Subcutaneous adipose tissue (tissue), 4 donors: ENCODE results near the gene KDM4B. TPM values are rescaled to one million over a fixed set of nuclear protein-coding genes. Genes with fewer than 3 reads are reported as not detected.

Source experiments
- total RNA-seq, 4 donors: library from RNA; depleted of rRNA; stranded (reverse); fragments of >200 nt; gene quantifications; one replicate each; pipeline ENCODE4 v1.1.0, GENCODE V29; 2016
- TF ChIP-seq, protein P1 (sequence below): fragments of 450-650 bp; IDR thresholded peaks from one replicate; pipeline ENCODE4 v1.5.1; 2016; ENCODE audit warnings: low read depth, mild to moderate bottlenecking, control low read depth, antibody characterized with exemption, moderate library complexity

Gene KDM4B
- total RNA-seq, 4 donors from 2014 or later: 19.4 to 56.1 (median 28.5) TPM

DNA sequence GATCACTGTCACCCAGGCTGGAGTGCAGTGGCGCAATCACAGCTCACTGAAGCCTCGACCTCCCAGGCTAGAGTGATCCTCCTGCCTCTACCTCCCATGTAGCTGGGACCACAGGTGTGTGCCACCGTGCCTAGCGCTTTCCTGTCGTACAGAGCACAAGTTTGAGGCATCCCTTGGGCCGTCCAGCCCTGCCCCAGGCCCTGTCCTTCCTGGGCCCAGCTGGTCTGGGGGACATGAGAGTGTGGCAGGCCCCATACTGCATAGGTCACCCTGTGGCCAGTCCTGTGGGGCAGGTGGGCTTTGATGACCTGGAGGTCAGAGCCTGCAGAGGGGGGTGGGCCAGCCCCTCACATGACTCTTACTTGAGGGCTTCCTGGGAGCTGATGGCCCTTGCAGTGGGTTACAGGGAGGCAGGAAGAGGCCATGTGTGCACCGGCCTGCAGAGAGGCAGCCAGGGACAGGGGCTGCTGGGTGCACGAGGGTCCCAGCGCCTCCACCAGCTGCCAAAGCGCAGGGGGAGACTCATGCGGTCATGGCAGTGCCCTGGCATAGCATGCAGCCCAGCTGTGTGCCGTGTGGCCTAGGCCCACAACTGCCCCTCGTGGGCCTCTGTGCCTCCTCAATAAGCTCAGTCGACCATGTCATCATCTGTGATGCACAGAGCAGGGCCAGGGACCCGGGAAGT, 61.4 kb downstream of the KDM4B start:
- TF ChIP-seq, protein P1, sequence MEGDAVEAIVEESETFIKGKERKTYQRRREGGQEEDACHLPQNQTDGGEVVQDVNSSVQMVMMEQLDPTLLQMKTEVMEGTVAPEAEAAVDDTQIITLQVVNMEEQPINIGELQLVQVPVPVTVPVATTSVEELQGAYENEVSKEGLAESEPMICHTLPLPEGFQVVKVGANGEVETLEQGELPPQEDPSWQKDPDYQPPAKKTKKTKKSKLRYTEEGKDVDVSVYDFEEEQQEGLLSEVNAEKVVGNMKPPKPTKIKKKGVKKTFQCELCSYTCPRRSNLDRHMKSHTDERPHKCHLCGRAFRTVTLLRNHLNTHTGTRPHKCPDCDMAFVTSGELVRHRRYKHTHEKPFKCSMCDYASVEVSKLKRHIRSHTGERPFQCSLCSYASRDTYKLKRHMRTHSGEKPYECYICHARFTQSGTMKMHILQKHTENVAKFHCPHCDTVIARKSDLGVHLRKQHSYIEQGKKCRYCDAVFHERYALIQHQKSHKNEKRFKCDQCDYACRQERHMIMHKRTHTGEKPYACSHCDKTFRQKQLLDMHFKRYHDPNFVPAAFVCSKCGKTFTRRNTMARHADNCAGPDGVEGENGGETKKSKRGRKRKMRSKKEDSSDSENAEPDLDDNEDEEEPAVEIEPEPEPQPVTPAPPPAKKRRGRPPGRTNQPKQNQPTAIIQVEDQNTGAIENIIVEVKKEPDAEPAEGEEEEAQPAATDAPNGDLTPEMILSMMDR: no peak

GRCh38 chr19:5030822-5031221, 61.9 kb downstream of the KDM4B start:
- TF ChIP-seq, protein P1: no peak

GRCh38 chr19:5031231-5032100, 62.6 kb downstream of the KDM4B start:
- TF ChIP-seq, protein P1: no peak

- TF ChIP-seq, protein P1: no peak
Observed at GRCh38 chr19:5032101-5032967, 63.4 kb downstream of the KDM4B start.

GRCh38 chr19:5035105-5035761, 66.3 kb downstream of the KDM4B start:
- TF ChIP-seq, protein P1: no peak

DNA sequence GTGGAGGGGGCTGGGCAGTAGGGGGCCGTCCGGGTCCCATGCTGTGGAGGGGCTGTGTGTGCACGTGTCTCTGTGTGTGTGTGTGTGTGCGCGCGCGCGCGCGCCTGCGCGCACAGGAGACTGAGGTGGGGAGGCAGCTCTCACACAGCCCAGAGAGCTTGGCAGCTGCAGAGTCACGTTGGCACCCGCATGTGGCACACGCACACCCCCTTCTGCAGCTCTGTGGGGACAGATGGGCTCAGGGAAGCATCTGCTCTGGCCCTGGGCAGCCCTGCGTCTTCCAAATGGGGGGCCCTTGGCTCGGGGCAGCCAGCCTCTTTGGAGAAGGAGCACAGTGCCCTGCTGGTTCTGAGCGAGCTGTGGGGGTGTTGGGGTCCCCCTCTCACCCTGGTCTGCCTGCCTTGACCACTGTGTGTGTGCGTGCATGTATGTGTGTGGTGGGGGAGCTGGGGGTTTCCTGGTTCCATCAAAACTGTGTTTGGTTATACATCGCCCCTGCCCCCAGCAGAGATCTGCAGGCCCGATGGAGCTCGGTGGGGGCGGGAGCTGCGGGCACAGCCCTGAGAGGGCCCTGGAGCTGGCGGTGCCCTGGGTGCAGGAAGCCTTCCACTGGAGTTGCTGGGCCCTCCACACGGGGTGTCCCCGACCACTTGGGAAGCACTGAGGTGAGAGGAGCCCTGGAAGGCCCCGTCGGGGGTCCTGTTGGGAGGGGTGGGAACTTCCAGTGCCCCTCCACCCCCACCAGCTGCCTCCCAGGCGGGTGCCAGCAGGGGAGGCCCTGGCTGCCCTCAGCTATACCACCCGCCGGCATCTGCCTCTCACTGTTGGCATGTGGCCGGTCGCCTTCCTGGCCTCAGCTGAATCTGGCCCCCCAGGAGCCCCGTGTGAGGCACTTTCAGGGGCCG, 67.1 kb downstream of the KDM4B start:
- TF ChIP-seq, protein P1: no peak
